GM12878 (cell line): ENCODE results near the gene SEMA7A.

Experiments
- EGR1 ChIP-seq, 2 experiments: IDR thresholded peaks; 1 replicate in 1 of 2; 2 replicates in 1 of 2; pipeline ENCODE4 v1.6.1; 2011 to 2012; ENCODE audit warnings: low read depth in 2 of 2, low read length in 2 of 2, borderline replicate concordance in 1 of 2, mild to moderate bottlenecking in 1 of 2, moderate library complexity in 1 of 2
- NKRF ChIP-seq: fragments of 450-650 bp; conservative IDR thresholded peaks from 2 replicates; pipeline ENCODE4 v1.6.1; 2017; ENCODE audit warnings: mild to moderate bottlenecking, moderate library complexity
- POLR2A ChIP-seq: IDR thresholded peaks from 2 replicates; pipeline ENCODE4 v1.6.1; 2011; ENCODE audit warnings: low read depth, mild to moderate bottlenecking, low read length
- SP1 ChIP-seq: IDR thresholded peaks from one replicate; pipeline ENCODE4 v1.6.1; 2011; ENCODE audit warnings: low read depth, low read length
- SPI1 ChIP-seq: IDR thresholded peaks from 2 replicates; pipeline ENCODE4 v1.6.1; 2011; ENCODE audit warnings: low read depth, mild to moderate bottlenecking, low read length, moderate library complexity, borderline replicate concordance; ENCODE audit not compliant: insufficient read depth
- TAF1 ChIP-seq: IDR thresholded peaks from 2 replicates; pipeline ENCODE4 v1.6.1; 2011; ENCODE audit warnings: mild to moderate bottlenecking, low read depth, low read length, borderline replicate concordance
- TF ChIP-seq, protein P1 (sequence below): fragments of 450-650 bp; IDR thresholded peaks from 2 replicates; pipeline ENCODE4 v1.6.1; 2017; ENCODE audit warnings: mild to moderate bottlenecking
- TF ChIP-seq, protein P2 (sequence below): IDR thresholded peaks from 2 replicates; pipeline ENCODE4 v1.6.1; 2012; ENCODE audit warnings: low read depth, low read length, improper control_type of control experiment

DNA sequence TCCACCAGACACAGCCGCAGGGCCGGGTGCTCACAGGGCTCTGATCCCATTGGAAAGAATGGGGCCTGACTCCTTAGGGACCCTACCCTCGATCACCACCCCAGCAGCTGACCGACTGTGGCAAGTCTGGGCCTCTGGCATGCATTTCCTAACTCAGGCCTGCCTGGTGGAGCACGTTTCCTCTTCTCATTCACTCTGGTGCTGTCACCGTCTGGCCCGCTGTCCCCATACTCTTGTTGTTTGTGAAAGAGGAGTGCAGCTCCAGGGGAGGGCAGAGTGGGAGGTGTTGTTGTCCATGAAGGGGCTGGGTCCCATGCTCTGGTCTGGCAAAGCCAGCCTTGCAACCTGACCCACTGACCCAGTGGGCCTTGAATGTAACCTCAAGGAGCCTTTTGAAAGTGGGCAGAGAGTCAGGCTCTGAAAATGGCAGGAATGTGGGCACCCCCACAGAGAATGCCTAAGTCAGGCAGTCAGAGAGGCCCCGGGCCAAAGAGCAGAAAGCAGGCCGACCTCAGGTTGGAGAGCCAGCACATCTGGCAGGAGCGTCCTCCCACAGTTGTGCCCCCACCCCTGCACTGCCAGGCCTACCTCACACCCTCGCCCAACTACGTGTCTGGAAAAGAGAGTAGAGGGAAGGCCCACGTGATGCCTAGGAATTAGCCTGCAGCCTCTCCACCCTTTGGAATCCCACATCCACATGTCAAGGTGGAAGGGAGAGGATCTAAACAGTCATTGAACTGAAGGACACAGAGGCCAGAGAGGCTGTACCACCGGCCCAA lies 10.9 kb downstream of the SEMA7A start:
- TF ChIP-seq NKRF (no peak), SP1 (no peak), SPI1 (no peak), POLR2A (peak; percentile 48), TAF1 (no peak), EGR1 (IDR thresholded peaks at IDR 0.05; ENCODE audit: borderline replicate concordance in 1 of 2, low read depth in 2 of 2, low read length in 2 of 2) (no peak)
- TF ChIP-seq, protein P1, sequence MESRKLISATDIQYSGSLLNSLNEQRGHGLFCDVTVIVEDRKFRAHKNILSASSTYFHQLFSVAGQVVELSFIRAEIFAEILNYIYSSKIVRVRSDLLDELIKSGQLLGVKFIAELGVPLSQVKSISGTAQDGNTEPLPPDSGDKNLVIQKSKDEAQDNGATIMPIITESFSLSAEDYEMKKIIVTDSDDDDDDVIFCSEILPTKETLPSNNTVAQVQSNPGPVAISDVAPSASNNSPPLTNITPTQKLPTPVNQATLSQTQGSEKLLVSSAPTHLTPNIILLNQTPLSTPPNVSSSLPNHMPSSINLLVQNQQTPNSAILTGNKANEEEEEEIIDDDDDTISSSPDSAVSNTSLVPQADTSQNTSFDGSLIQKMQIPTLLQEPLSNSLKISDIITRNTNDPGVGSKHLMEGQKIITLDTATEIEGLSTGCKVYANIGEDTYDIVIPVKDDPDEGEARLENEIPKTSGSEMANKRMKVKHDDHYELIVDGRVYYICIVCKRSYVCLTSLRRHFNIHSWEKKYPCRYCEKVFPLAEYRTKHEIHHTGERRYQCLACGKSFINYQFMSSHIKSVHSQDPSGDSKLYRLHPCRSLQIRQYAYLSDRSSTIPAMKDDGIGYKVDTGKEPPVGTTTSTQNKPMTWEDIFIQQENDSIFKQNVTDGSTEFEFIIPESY: no peak
- TF ChIP-seq, protein P2, sequence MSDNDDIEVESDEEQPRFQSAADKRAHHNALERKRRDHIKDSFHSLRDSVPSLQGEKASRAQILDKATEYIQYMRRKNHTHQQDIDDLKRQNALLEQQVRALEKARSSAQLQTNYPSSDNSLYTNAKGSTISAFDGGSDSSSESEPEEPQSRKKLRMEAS: no peak
